ENCODE results near the gene NKAIN2. TPM values are rescaled to one million over a fixed set of nuclear protein-coding genes. Genes with fewer than 3 reads are reported as not detected.

NKAIN2 gene
- total RNA-seq, 1 experiment from 2014 or later = 2.2 TPM

DNA sequence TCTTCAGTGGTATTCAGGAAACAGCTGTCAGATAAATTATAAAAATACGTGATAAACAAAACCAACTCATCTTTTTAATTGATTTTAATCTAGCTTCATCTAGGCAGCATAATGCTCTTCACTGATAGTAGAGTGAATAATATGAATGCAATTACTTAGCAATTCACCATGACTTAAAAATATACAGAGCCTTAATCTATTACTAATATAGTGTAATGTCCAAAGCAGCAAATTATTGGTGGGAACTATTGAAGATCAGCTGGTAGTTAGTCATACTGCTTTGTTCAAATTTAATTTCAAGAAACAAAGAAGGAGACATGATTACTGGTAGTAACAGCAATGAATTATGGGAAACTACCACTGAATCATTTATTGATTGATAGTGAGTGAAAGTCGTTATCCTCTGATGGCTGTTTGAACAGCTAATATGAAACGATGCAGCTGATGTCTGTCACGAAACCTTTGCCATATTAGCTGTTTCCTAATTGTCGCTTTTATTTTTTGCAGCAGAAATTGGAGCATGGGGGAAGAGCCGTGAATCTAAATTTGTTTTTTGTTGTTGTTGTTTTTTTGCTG is 99.2 kb downstream of the NKAIN2 start:
- DNase-seq (ENCODE audit: low spot score) = no peak
- ChIA-PET CTCF (no interaction called here), POLR2A (ENCODE audit: low non-redundant PET) (no interaction called here)
- H3K4me3 ChIP-seq (ENCODE audit: low read depth, low read length, poor library complexity, severe bottlenecking) = no peak overlapping the region
- BruUV-seq (replicated peaks) = no TSS peak
- H3K36me3 ChIP-seq (ENCODE audit: insufficient read depth, low read length, poor library complexity, severe bottlenecking) = no peaks in the 10 kb centered on the region
- no peaks in the 10 kb centered on the region for H3K27me3 ChIP-seq (replicated peaks; ENCODE audit: insufficient read depth, low read depth, low read length, poor library complexity)
- H3K9me3 ChIP-seq (ENCODE audit: low read depth, low read length, poor library complexity, severe bottlenecking) = no peaks in the 10 kb centered on the region
- no peak for TF ChIP-seq CTCF (conservative IDR thresholded peaks at IDR 0.05; ENCODE audit: low read depth, low read length)
- TF ChIP-seq EZH2 (IDR thresholded peaks at IDR 0.05; ENCODE audit: borderline replicate concordance, low read depth, low read length, poor library complexity, severe bottlenecking) = no peak
- intact Hi-C loops (cut with micrococcal nuclease; ENCODE audit: unreplicated experiment) = no loop called here
- H3K4me1 ChIP-seq (ENCODE audit: insufficient read depth, low read length, poor library complexity, severe bottlenecking) = no peaks in the 10 kb centered on the region
- H3K27ac ChIP-seq (ENCODE audit: low read depth, low read length, poor library complexity, severe bottlenecking) = no peak overlapping the region

GRCh38 chr6:123904228-123904627 is 100.6 kb downstream of the NKAIN2 start:
- Histone ChIP-seq H3K27ac (ENCODE audit: low read depth, low read length, poor library complexity, severe bottlenecking) (no peak overlapping the region), H3K4me1 (ENCODE audit: insufficient read depth, low read length, poor library complexity, severe bottlenecking) (no peaks in the 10 kb centered on the region), H3K9me3 (ENCODE audit: low read depth, low read length, poor library complexity, severe bottlenecking) (no peaks in the 10 kb centered on the region), H3K27me3 (replicated peaks; ENCODE audit: insufficient read depth, low read depth, low read length, poor library complexity) (no peaks in the 10 kb centered on the region), H3K36me3 (ENCODE audit: insufficient read depth, low read length, poor library complexity, severe bottlenecking) (no peaks in the 10 kb centered on the region), H3K4me3 (ENCODE audit: low read depth, low read length, poor library complexity, severe bottlenecking) (no peak overlapping the region)
- ChIA-PET POLR2A (ENCODE audit: low non-redundant PET) (no interaction called here), CTCF (no interaction called here)
- intact Hi-C loops (cut with micrococcal nuclease; ENCODE audit: unreplicated experiment) = no loop called here
- TF ChIP-seq EZH2 (IDR thresholded peaks at IDR 0.05; ENCODE audit: borderline replicate concordance, low read depth, low read length, poor library complexity, severe bottlenecking) (no peak), CTCF (conservative IDR thresholded peaks at IDR 0.05; ENCODE audit: low read depth, low read length) (no peak)
- BruUV-seq (replicated peaks) = no TSS peak
- no peak for DNase-seq (ENCODE audit: low spot score)

GRCh38 chr6:123908797-123909196 is 105.1 kb downstream of the NKAIN2 start:
- H3K27ac ChIP-seq (ENCODE audit: low read depth, low read length, poor library complexity, severe bottlenecking) = no peak overlapping the region
- no peaks in the 10 kb centered on the region for H3K27me3 ChIP-seq (replicated peaks; ENCODE audit: insufficient read depth, low read depth, low read length, poor library complexity)
- CTCF ChIA-PET = no interaction called here
- no peaks in the 10 kb centered on the region for H3K9me3 ChIP-seq (ENCODE audit: low read depth, low read length, poor library complexity, severe bottlenecking)
- H3K36me3 ChIP-seq (ENCODE audit: insufficient read depth, low read length, poor library complexity, severe bottlenecking) = no peaks in the 10 kb centered on the region
- BruUV-seq (replicated peaks) = no TSS peak
- POLR2A ChIA-PET (ENCODE audit: low non-redundant PET) = no interaction called here
- no peak for TF ChIP-seq CTCF (conservative IDR thresholded peaks at IDR 0.05; ENCODE audit: low read depth, low read length)
- TF ChIP-seq EZH2 (IDR thresholded peaks at IDR 0.05; ENCODE audit: borderline replicate concordance, low read depth, low read length, poor library complexity, severe bottlenecking) = no peak
- intact Hi-C loops (cut with micrococcal nuclease; ENCODE audit: unreplicated experiment) = no loop called here
- no peak for DNase-seq (ENCODE audit: low spot score)
- no peak overlapping the region for H3K4me3 ChIP-seq (ENCODE audit: low read depth, low read length, poor library complexity, severe bottlenecking)
- H3K4me1 ChIP-seq (ENCODE audit: insufficient read depth, low read length, poor library complexity, severe bottlenecking) = no peaks in the 10 kb centered on the region
